ENCODE results near the gene SYTL4.

SYTL4 gene

GRCh38 chrX:100695302-100695701 lies 36.6 kb downstream of the SYTL4 start:
- in situ Hi-C loops (cut with MboI; ENCODE audit: low sequenced_read_pairs), result no loop called here

DNA sequence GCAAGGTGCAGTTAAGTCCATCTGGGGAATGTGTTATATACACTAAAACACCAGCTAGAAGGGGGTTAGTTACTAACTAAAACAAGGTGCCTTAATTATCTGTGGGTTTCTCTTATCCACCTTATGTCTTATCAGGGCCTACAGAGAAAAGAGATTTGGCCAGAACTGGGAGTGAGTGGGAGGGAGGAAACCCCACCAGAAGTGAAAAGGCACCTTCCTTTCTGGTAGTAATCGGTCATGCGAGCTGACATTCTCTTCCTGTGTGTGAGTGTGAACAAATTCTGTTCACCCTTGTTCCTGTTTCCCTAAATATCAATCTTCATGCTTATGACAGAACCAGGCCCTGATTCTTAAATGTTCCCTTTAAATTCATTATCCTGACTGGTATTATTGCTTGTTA lies 44.4 kb downstream of the SYTL4 start:
- in situ Hi-C loops (cut with MboI; ENCODE audit: low sequenced_read_pairs), result no loop called here

DNA sequence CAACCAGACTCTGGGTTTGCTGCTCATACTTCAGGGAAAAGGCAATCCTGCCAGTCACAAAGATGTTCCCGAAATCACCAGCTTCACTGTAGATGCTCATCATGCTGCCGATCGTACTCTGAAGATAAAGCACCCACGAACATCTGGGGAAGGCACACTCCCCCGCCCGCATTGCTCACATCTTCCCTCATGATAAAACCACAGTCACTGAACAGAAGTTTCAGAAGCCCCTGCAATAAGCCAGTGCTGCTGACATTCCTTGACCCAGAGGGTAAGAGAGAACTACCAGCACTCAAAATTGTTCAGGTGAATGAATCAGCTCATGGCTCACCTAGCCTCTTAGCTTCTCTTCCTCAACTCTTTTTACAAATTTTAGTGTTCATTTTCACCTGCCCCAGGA lies 44.8 kb downstream of the SYTL4 start:
- in situ Hi-C loops (cut with MboI; ENCODE audit: low sequenced_read_pairs), result no loop called here

DNA sequence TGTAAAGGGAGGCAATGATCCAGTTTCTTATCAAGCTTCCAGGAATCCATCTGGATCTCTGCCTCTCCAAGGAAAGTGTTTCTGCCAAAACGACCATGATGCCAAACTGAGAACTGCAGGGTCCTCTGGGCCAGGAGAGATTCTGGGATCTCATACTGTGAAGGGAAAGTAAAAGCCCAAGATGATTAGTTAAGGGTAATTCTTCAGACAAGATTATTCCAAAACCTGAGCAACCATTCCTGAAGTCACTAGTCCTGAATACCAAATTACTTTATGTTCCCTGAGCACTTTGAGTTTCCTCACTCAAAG lies 46.0 kb downstream of the SYTL4 start:
- in situ Hi-C loops (cut with MboI; ENCODE audit: low sequenced_read_pairs), result no loop called here

GRCh38 chrX:100685284-100685996 lies 46.5 kb downstream of the SYTL4 start:
- in situ Hi-C loops (cut with MboI; ENCODE audit: low sequenced_read_pairs), result no loop called here

- in situ Hi-C loops (cut with MboI; ENCODE audit: low sequenced_read_pairs), result no loop called here
These were observed 49.0 kb downstream of the SYTL4 start for GRCh38 chrX:100682939-100683338.

DNA sequence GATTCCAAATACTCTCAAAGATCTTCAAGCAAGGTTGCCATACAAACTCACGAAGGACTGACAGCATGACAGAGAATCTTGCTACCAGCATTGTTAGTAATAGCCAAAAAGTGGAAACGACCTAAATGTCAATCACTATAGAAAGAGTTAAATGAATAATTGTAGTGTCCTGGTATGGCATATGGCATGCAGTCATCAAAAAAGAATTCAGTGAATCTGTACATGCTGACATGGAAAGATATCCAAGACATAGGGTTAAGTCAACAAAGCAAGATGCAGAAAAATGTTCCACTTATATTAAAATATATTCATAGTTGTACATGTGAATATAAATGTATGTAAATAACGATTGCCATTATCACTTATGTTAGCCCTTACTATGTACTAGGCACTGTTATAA lies 50.3 kb downstream of the SYTL4 start:
- in situ Hi-C loops (cut with MboI; ENCODE audit: low sequenced_read_pairs), result no loop called here

DNA sequence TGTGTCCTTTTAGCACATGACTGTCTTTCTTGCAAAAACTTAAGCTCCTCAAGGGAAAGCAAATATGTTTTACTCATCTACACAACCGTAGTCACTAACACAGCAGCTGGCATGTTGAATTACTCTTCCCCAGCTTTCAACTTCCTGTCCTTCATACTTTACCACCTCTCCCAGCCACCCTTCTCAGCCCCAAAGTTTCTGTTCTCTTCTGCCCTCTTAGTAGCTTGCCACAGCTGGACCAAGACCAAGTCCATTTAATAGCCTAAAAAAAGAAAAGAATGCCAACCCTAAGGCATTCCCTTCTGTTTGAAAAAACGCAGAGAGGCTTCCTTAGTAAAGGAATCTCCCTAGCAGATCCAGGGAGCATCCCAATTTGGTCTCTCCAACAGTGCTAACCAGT lies 51.2 kb downstream of the SYTL4 start:
- in situ Hi-C loops (cut with MboI; ENCODE audit: low sequenced_read_pairs), result no loop called here

GRCh38 chrX:100677611-100678181 lies 54.2 kb downstream of the SYTL4 start:
- in situ Hi-C loops (cut with MboI; ENCODE audit: low sequenced_read_pairs), result no loop called here

DNA sequence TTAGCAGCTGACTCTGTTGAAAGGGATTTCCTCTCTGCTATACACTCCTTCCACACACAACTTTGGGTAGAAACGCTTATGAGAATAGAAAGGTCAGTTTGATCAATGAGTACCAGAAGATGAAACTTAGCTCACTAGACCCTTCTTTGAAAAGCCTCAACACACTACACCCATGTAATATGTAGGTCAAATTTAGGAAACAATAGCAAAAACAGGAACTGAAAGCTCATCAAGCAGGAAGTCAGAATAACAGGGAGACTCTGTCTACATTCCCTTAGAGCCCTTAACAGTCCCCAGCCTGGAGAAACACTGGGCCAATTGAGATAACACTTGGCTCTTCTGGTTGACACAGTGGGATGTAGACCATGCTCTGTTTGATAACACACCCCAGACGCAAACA lies 57.2 kb downstream of the SYTL4 start:
- in situ Hi-C loops (cut with MboI; ENCODE audit: low sequenced_read_pairs), result no loop called here

GRCh38 chrX:100673397-100673953 lies 58.4 kb downstream of the SYTL4 start:
- in situ Hi-C loops (cut with MboI; ENCODE audit: low sequenced_read_pairs), result no loop called here

- in situ Hi-C loops (cut with MboI; ENCODE audit: low sequenced_read_pairs), result no loop called here
These were observed 59.0 kb downstream of the SYTL4 start for GRCh38 chrX:100672966-100673365.

DNA sequence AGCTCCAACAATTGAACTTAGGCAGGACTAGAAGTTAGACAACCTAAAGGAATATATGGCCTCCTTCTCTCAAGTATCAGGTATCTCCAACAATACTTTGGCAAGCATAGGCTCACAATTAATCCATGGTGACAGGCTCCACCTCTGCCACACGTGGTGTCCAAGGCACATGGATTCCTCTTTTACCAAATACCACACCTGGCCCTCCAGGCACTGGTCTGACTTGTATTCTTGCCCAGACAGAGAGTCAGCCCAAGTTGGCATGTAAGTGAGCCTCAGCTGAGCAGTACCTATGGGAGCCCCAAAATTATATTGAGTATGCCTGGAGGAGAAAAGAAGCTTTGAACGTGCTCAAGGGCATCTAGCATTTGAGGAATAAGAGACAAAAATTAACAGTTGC lies 68.3 kb downstream of the SYTL4 start:
- in situ Hi-C loops (cut with MboI; ENCODE audit: low sequenced_read_pairs), result no loop called here

DNA sequence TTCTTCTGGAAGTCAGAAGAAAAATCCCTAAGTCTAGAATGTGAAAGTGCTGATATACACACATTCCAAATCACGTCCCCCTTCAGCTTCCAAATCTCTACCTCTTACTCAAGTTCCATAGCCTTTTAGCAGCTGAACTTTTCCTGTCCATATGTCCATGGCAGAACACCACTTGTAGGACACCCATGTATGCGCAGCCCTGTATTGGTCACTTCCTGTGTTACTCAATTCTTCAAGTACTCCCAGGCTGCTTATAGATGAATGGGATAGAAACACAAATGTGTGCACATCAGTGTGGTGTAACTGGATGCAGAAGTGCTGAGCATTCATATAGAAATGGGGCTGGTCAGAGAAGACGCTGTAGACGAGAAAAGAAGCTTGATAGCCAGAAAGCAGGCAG lies 69.1 kb downstream of the SYTL4 start:
- in situ Hi-C loops (cut with MboI; ENCODE audit: low sequenced_read_pairs), result no loop called here

- in situ Hi-C loops (cut with MboI; ENCODE audit: low sequenced_read_pairs), result no loop called here
These were observed 69.8 kb downstream of the SYTL4 start for GRCh38 chrX:100662170-100662569.

DNA sequence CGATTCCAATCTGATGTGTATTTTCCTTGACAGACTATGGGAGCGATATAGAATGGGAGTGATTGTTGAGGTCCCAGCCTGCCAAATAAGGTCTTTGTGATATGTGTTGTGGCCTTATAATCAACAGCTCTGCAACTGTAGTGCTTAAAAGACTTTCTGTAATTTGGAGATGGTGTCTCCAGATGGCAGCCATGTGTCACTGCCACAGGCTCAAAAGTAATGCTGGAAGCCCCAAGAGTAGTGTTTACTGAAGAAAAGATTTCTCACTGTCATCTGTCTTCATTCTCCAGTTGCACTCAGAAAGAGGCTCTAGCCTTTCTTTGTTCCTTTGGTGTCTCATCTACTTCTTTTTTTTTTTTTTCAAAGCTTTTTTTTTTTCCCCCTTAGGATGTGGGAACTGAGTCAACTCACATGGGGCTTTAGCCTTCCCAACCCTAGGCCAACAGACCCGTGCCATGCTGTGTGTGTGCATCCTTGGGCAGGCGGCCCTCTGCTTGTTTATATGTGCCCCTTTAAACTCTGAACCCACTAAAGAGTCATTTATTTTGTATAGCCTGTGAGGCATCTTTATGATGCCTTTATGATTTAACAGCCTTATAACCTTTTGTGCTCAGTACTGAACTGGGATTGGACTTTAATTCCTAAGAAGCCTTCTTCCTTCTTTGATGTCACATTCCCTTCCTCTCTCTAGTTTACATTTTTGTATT lies 72.3 kb downstream of the SYTL4 start:
- in situ Hi-C loops (cut with MboI; ENCODE audit: low sequenced_read_pairs), result no loop called here

DNA sequence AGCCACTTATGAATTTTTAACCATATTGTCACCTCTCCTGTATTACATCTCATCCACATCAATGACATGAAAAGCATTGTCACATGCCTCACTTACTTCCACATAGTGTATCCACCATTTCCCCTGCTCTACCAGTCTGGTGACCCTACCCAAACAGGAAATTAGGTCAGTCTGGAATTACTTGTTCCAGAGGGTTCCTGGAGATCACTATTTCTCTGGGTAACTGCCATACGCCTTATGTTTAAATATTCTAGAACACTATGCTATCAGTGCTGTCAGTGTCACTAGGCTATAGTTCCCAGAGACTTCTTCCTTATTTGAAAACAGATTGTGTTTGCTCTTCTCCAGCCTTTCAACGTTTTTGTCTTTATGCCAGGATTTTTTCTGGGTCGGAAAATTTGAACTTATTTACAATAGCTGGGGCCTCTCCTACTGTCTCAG lies 73.0 kb downstream of the SYTL4 start:
- in situ Hi-C loops (cut with MboI; ENCODE audit: low sequenced_read_pairs), result no loop called here

DNA sequence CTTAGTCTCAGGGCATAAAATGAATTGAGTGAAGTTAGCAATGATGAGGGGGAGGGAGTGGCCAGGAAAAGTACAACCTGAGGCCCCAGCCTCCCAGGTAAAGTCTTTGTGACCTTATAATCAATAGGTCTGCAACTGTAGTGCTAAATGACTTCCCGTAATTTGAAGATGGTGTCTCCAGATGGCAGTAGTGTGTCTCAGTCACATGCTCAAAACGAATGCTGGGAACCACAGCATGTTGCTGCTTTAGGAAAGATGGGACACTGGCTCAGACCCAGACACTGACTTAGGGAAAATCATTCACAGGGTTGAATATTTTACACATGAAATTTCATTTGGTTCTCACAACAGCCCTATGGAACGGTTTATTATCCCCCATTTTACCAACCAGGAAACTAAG lies 77.7 kb downstream of the SYTL4 start:
- in situ Hi-C loops (cut with MboI; ENCODE audit: low sequenced_read_pairs), result no loop called here

DNA sequence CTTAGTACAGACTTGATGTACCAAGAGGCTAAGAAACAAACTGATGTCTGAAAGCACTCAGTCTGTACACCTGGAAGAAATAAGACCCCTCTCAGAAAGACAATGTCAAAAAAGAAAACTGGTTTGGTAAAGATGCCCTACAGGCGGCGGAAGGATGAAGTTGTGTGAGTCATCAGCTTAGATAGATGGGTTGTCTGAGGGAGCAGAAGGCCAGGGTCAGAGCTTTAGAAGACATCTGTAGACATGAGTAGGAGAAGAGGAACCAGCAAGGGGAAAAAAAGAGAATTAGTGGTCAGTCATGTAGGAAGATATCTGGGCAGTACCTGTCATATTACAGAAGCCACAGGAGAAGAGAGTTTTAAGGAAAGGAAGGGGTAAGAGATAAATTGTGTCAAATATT lies 79.7 kb downstream of the SYTL4 start:
- in situ Hi-C loops (cut with MboI; ENCODE audit: low sequenced_read_pairs), result no loop called here

- in situ Hi-C loops (cut with MboI; ENCODE audit: low sequenced_read_pairs), result no loop called here
These were observed 81.1 kb downstream of the SYTL4 start for GRCh38 chrX:100650841-100651240.

DNA sequence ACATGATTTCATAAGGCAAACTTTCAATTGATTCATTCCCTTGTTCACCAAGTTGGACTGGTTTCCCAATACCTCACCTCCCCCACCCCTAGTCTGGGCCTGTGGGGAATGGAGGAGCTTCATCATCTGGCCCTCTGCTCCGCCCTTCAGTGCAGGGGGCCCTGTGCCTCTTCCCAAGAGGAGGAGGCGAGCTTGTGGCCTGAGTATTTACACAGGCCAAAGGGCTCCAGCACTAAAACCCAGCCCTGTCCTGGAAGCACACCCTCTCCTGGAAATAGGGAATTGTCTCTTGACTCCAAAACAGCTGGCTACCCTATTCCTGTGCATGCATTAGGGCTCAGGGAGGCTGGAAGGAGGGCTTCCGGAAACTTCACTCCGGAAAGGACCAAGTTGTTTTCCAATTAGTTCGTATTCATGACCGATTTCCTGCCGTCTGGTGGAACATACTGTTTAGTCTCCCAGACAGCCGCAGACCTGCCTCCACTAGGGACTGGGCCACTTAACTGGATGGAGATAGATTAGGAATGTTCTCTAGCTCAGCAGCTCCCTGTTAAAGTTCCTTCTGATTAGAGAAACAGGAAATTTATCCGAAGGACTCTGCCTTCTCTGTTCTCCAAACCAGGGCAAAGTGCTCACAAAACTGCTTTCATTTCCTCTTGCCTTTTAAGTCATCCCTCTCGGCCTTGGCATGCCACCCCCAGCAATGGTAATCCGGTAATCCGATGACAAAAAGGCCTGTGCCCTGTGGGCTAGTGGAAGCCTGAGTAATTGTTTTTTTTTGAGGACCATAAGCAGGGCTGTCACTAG lies 82.2 kb downstream of the SYTL4 start:
- in situ Hi-C loops (cut with MboI; ENCODE audit: low sequenced_read_pairs), result no loop called here
